ACHN (cell line): ENCODE results near the gene DHRSX.

ENCODE experiments used
- DNase-seq: peaks from one replicate; pipeline ENCODE4 v3.0.0-alpha.2; 2015
- in situ Hi-C: cut with HindIII; loops from 2 replicates; pipeline ENCODE4 v1.10.0; 2017; ENCODE audit warnings: low sequenced_read_pairs, low pct_ligation_motif_present, low pct_unique_long_range_greater_than_20kb

DHRSX gene

GRCh38 chrX:2416851-2417604 is 83.7 kb downstream of the DHRSX start:
- in situ Hi-C loops, result no loop called here
- no peak for DNase-seq

- in situ Hi-C loops, result no loop called here
- DNase-seq, result no peak
Observed at GRCh38 chrX:2414384-2414783, 86.4 kb downstream of the DHRSX start.

- no peak for DNase-seq
- in situ Hi-C loops, result no loop called here
Observed at GRCh38 chrX:2413969-2414368, 86.8 kb downstream of the DHRSX start.

GRCh38 chrX:2412131-2412530 is 88.6 kb downstream of the DHRSX start:
- in situ Hi-C loops, result no loop called here
- DNase-seq, result no peak

GRCh38 chrX:2410279-2411020 is 90.3 kb downstream of the DHRSX start:
- no peak for DNase-seq
- in situ Hi-C loops, result no loop called here

- in situ Hi-C loops, result no loop called here
- no peak for DNase-seq
Observed at GRCh38 chrX:2409796-2410195, 91.0 kb downstream of the DHRSX start.

GRCh38 chrX:2408856-2409255 is 91.9 kb downstream of the DHRSX start:
- DNase-seq, result no peak
- in situ Hi-C loops, result no loop called here

GRCh38 chrX:2406891-2407518 is 93.8 kb downstream of the DHRSX start:
- DNase-seq, result no peak
- in situ Hi-C loops, result no loop called here

- DNase-seq, result no peak
- in situ Hi-C loops, result no loop called here
Observed at GRCh38 chrX:2404776-2405175, 96.0 kb downstream of the DHRSX start.

GRCh38 chrX:2402361-2402690 is 98.5 kb downstream of the DHRSX start:
- DNase-seq, result no peak

GRCh38 chrX:2401590-2402360 is 99.0 kb downstream of the DHRSX start:
- in situ Hi-C loops, result no loop called here
- DNase-seq, result no peak

More at GRCh38 chrX:2402361-2402690, 98.5 kb downstream of the DHRSX start:
- in situ Hi-C loops, result no loop called here

GRCh38 chrX:2401201-2401589 is 99.6 kb downstream of the DHRSX start:
- no peak for DNase-seq
- in situ Hi-C loops, result no loop called here

- in situ Hi-C loops, result no loop called here
- peak; percentile 33 for DNase-seq
Observed at GRCh38 chrX:2398064-2398656, 102.6 kb downstream of the DHRSX start.

GRCh38 chrX:2397229-2398063 is 103.3 kb downstream of the DHRSX start:
- in situ Hi-C loops, result no loop called here
- DNase-seq, result no peak

- DNase-seq, result no peak
- in situ Hi-C loops, result no loop called here
Observed at GRCh38 chrX:2395261-2395992, 105.3 kb downstream of the DHRSX start.

GRCh38 chrX:2391869-2392606 is 108.7 kb downstream of the DHRSX start:
- peak; percentile 85 for DNase-seq
- in situ Hi-C loops, result no loop called here

- in situ Hi-C loops, result no loop called here
- DNase-seq, result no peak
Observed at GRCh38 chrX:2390754-2391153, 110.0 kb downstream of the DHRSX start.
